ENCODE results near the gene FOXD4L1.
"Not testable (repeated sequence)": the region's sequence is repeated elsewhere in the genome, so short reads cannot be mapped to it uniquely, and the experiment has no call there.

The FOXD4L1 gene

DNA sequence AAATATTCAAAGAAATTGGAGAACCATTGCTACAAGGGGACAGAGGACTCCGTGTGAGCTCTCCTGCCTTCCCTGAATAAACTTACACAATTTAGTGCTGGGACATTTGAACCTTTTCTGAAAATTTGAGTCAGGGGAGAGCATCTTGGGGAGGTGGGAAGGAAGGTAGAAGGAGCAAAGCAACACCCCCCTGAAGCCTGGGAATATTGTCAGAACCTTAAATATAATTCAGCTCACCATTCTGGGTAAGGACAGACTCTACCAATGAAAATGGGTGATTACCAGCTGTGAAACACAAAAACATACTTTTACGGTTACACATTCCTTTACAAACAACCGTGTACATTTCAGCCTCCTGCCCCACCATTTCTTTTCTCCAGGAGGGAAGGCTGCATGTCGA lies at the start of gene FOXD4L1:
FOXD4L1 (plus strand) TSS at position 301 of the 400 bp plus-strand sequence. CDS start 592 bp downstream, outside the sequence.
- not testable (repeated sequence) for DNase-seq (ENCODE audit: low read depth in 2 of 2)

DNA sequence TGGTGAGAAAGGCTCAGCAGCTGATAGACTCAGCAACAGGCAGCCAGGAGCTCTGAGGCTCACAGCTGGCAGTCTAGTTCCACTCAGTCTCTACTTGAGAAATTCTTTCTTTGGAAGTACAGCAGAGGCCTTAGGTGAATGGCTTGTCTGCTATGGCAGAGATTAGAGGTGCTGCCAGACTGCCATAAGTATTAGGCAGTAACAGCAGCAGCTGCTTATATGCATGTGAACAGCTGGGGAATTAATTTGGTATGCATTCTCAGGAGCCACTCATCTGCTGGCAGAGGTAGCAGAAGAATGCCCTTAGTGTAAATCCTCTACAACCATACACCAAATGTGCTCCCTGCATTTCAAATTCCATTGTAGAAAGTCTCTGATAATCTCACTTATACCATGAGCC lies 32.7 kb upstream of the FOXD4L1 start:
- not testable (repeated sequence) for DNase-seq (ENCODE audit: low read depth in 2 of 2)

DNA sequence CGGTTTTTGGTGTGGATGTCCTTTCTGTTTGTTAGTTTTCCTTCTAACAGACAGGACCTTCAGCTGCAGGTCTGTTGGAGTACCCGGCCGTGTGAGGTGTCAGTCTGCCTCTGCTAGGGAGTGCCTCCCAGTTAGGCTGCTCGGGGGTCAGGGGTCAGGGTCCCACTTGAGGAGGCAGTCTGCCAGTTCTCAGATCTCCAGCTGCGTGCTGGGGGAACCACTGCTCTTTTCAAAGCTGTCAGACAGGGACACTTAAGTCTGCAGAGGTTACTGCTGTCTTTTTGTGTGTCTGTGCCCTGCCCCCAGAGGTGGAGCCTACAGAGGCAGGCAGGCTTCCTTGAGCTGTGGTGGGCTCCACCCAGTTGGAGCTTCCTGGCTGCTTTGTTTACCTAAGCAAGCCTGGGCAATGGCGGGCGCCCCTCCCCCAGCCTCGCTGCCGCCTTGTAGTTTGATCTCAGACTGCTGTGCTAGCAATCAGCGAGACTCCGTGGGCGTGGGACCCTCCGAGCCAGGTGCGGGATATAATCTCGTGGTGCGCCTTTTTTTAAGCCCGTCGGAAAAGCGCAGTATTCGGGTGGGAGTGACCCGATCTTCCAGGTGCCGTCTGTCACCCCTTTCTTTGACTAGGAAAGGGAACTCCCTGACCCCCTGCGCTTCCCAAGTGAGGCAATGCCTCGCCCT lies 21.6 kb upstream of the FOXD4L1 start:
- not testable (repeated sequence) for DNase-seq (ENCODE audit: low read depth in 2 of 2)

DNA sequence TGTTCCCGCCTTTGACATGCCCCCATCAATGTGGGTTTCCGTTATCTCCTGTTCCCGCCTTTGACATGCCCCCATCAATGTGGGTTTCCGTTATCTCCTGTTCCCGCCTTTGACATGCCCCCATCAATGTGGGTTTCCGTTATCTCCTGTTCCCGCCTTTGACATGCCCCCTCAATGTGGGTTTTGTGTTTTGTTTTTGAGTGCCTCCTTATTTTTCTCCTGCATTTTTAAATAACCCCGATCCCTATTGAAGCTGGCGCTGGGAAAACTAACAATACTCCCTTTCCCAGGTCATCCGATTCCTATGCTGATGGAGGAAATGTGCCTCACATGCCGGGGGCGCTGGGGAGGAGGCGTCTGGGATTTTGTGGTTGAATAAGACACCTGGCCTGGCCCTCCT lies 1.9 kb upstream of the FOXD4L1 start:
- not testable (repeated sequence) for DNase-seq (ENCODE audit: low read depth in 2 of 2)

DNA sequence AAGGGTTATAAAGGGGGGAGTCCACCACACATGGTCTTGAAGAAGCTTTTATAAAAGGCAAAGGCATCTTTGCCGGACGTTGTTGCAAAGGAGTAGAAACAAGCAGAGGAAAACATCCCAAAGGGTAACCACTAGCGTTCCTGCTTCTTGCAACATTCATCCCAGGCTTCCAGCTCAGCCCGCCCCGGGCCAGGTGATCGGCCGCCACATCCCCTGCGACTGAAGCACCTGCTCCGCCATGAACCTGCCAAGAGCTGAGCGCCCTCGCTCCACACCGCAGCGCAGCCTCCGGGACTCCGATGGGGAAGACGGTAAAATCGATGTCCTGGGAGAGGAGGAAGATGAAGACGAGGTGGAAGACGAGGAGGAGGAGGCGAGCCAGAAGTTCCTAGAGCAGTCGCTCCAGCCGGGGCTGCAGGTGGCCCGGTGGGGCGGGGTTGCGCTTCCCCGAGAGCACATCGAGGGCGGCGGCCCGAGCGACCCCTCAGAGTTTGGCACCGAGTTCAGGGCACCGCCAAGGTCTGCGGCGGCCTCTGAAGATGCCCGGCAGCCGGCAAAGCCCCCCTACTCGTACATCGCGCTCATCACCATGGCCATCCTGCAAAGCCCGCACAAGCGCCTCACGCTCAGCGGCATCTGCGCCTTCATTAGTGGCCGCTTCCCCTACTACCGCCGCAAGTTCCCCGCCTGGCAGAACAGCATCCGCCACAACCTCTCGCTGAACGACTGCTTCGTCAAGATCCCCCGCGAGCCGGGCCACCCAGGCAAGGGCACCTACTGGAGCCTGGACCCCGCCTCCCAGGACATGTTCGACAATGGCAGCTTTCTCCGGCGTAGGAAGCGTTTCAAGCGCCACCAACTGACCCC lies 787 bp downstream of the FOXD4L1 start:
- DNase-seq (ENCODE audit: low read depth in 2 of 2) = not testable (repeated sequence)

DNA sequence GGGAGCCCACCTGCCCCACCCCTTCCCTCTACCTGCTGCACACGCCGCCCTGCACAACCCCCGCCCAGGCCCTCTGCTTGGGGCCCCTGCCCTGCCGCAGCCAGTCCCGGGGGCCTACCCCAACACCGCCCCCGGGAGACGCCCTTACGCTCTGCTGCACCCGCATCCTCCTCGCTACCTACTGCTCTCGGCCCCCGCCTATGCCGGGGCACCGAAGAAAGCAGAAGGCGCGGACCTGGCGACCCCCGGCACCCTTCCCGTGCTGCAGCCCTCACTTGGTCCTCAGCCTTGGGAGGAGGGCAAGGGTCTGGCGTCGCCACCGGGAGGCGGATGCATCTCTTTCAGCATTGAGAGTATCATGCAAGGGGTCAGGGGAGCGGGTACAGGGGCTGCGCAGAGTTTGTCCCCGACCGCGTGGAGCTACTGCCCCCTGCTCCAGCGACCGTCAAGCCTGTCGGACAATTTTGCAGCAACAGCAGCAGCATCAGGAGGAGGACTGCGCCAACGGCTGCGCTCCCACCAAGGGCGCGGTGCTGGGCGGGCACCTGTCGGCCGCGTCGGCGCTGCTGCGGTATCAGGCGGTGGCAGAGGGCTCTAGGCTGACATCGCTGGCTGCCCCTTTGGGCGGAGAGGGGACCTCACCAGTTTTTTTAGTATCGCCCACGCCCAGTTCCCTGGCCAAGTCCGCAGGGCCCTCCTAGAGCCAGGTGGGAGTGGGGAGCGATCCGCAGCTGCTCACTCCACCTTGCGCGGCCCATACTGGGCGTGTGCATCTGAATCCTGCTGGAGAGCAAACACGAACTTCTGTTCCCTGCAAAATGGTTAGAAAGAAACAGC lies 1.6 kb downstream of the FOXD4L1 start:
- not testable (repeated sequence) for DNase-seq (ENCODE audit: low read depth in 2 of 2)

DNA sequence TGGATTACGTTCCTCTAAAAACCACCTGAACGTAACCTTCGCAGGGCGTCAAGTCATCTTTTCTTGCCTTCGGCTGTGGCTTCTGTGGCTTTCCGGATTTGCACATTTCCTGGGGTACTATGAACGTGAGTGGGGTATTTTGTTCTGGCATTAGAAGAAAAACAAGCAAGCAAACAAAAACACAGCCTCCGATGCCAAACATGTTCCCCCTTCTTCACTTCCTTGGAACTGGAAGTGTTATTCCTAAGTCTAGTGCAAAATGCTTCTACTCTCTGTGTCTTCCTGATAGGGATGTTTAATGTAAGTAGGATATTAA lies 2.2 kb downstream of the FOXD4L1 start:
- DNase-seq (ENCODE audit: low read depth in 2 of 2) = not testable (repeated sequence)

DNA sequence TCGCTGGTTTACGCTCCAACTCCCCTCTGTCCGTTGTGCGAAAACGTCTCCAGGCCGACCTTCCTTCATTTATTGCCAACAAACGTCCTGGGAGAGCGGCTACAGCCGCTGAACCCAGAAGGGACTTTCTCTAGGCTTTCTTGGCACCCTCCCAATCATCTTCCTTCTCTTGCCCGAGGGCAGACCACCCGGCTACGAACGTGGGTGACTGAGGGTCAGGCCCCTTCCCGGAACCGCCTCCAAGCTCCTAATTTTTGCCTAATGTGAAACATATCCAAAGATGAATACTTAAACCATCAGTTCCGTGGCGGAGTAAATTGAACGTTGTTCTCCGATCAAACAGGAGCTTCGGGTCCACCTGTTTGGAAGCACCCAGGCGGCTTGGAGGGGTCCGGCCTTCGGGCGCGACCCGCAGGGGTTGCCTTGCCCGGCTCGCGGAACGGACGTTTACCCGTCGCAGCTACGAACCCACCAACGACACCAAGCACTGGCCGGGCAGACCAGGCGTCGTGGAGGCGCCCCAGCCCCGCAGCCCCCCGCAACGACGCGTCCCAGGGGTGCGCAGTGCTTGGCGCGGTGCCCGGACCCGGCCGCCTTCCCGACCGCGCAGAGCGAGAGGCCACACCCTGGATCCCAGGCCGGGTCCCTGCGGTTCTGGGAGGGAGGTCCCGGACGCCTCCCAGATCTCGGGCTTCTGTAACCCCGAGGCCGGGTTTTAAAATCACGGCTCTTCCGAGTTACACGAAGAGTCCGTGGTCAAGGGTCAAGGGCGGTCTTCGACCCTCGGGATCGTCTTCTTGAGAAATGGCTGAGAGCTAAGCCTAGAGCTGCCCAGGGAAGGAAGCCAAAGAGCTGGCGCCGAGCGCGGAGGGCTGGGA lies 4.0 kb downstream of the FOXD4L1 start:
- DNase-seq (ENCODE audit: low read depth in 2 of 2) = not testable (repeated sequence)

DNA sequence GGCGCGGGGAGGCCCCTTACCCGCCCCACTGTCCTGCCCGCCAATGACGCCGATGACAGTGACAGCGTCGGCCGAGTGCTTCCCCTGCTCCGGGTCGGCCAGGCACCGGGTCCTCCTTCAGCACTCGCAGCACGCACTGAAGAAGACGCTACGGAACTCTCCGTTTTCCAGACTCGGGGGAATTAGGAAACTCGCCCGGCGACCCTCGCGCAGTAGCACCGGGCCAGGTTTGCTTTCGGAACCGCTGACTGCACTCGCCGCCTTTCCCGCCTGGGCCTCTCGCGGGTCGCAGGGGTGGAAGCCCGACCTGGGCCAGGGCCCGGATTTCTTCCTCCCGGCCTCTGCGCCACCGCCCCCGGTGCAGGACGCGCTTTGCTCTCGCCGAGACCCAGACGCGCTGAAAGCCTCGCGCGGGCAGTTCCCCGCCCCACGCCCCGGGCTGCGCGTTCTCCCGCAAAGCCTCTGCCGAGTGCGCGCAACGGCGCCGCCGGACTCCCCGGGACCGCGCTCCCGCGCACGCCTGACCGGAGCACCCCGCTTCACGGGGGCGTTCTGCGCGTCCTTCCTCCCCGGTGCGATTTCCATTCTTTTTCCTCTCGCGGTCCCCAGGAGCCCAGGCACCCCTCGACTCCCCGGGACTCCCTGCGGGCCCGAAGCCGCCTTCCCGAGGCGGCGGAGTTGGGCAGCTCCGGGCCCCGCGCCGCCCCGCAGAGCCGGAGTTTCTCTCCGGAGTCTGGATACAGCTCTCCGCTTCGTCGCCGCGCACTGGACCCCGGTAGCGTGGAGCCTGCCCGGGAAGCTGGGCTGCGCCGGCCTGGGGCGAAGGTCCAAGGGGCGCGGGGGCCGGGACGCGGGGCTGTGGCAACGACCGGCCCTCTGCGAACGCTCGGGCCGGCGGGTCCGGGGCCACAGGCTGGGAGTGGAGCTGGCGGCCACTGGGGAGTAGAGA lies 4.9 kb downstream of the FOXD4L1 start:
- not testable (repeated sequence) for DNase-seq (ENCODE audit: low read depth in 2 of 2)

DNA sequence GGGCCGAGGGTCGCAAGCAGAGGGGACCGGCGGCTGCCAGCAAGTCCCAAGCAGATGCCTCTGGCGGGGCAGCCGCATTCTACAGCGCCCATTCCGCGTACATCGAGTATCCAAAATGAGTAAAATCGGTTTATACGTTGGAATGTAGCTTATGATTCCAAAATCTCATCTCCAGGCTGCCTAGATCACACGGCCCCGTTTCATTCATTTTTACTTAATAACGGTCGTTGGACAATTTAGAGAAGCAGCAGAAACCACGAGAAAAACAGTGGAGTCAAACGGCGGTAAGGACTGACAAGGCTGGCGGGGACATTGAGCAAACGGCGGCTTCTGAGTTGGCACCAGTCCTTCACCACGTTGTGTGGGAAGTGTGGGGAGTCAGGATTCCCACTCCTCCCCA lies 5.6 kb downstream of the FOXD4L1 start:
- DNase-seq (ENCODE audit: low read depth in 2 of 2) = not testable (repeated sequence)

DNA sequence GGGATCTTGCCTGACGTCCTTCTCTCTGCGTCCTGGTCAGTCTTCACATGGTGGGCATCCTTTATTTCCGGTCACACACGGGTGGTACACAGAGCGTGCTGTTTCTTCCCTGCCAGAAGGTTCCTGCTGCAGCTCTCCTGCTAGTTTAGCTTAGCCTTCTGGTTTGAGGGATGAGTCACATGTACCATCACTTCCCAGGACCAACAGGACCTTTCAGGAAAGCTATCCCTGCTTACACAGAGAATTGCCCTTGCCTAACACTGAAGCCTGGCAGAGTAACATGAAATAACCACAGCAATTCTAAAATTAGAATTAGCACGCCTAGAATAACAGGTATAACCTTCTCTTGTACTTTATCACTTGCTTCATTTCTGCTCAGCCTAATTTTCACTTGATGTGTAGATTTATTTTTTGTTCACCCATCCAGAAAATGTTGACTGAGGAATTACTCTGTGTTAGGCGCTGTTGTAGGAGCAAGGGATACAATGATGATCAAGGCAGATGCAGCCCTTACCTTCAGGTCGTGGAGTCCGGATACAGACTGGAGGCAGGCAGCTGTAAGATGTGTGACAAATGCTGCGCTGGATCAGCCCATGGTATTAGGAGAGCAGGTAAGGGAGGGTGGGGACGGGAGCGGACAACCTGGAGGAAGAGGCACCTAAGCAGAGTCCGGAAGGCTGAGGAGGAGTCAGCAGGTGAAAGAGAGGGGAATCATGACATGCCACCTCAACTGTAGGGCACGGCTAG lies 9.1 kb downstream of the FOXD4L1 start:
- DNase-seq (ENCODE audit: low read depth in 2 of 2) = not testable (repeated sequence)

DNA sequence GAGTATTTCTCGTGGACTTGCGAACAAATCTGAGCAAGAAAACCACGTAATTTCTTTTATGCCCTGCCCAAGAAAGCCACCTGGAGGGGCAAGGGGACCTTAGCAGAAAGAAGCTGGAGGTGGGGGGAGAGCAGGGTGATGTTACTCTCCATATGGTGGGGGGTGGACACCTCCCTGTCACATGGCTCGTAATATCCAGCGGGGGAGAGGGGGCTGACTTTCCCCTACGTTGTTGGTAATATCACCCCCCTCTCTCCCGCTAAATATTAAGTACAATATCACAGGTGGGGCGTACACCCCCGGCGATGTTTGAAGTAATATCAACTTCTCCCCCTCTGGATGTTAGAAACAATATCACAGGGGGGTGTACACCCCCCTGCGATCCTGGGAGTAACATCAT lies 9.7 kb downstream of the FOXD4L1 start:
- DNase-seq (ENCODE audit: low read depth in 2 of 2) = not testable (repeated sequence)

DNA sequence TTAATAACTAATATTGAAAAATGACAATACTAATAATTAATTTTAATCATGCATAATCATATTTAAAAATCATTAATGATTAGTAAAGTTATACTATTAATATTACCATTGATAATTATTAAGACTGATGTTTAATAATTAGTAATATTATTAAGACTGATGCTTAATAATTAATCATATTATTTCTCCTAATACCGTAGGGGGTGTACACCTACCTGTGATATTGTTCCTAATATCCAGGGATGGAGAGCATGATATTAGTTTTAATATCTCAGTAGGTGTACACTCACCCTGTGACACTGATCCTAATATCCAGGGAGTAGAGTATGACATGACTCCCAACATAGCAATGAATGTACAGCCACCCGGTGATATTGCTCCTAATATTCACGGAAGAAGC lies 12.4 kb downstream of the FOXD4L1 start:
- DNase-seq (ENCODE audit: low read depth in 2 of 2) = not testable (repeated sequence)

DNA sequence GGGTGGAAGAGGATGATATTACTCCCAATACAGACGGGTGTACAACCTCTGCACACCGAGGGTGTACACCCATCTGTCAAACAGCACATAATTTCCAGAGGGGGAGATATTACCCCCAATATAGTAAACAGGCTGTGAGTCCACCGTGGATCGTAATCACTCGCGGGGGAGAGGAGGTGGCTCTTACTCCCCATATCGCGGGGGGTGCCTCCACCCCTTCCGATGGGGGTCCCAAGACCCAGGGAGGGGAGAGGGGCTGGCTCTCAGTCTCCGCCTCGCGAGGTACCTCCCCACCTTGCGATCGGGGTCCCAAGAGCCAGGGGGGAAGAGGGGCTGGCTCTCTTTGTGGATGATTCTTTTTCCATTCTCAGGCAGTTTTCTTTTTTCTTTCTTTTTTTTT lies 13.4 kb downstream of the FOXD4L1 start:
- DNase-seq (ENCODE audit: low read depth in 2 of 2) = not testable (repeated sequence)

DNA sequence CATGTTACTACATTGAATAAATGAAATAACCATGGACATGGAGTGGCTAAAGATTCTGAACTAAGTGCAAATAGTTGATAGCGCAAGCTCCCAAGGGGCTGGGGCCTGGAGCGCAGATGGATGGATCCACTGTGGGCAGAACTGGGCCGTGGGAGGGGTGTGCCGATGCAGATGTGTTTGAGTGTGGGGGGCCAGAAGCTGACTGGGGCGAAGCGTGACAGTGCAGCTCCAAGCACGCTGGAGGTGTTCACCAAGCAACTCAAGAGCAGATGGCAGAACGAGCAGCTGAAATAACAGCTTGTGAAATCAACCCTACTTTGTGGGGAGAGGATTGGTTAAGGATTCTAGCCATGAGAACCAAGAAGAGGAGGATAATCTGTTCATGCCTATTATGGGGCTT lies 17.0 kb downstream of the FOXD4L1 start:
- not testable (repeated sequence) for DNase-seq (ENCODE audit: low read depth in 2 of 2)

DNA sequence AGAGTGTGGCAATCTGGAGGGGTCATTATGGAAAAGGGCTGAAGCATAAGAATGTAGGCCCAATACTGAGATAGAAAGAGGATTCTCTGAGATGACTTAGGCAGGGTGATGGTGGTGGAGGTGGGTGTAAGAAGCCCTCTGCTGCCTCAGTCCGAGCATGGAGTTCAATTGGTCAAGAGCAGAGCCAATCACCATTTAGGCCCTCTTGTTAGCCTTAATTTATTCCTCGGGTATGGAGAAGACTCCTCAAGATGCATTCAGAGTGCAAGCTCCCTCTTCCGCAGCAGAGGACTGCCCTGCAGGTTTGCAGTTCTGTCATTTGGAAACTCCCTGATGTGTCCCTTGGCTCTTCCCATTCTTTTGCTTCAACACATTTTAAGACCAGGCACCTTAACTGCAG lies 17.5 kb downstream of the FOXD4L1 start:
- DNase-seq (ENCODE audit: low read depth in 2 of 2) = not testable (repeated sequence)

DNA sequence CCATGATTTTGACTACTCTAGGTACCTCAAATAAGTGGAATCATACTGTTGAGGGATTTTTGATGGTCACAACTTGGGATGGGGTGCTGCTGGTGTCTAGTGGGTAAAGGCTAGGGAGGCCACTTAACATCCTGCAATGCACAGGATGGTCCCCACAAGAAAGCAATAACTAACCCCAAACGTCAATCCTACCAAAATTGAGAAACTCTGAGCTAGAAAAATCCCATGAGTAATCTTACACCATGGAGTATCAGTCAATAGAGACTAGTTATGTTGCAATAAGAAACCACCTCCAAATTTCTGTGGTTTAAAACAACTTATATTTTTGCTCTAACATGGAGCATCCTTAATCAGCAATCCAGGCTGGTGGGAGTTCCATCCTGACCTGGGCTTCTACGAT lies 18.6 kb downstream of the FOXD4L1 start:
- DNase-seq (ENCODE audit: low read depth in 2 of 2) = not testable (repeated sequence)

DNA sequence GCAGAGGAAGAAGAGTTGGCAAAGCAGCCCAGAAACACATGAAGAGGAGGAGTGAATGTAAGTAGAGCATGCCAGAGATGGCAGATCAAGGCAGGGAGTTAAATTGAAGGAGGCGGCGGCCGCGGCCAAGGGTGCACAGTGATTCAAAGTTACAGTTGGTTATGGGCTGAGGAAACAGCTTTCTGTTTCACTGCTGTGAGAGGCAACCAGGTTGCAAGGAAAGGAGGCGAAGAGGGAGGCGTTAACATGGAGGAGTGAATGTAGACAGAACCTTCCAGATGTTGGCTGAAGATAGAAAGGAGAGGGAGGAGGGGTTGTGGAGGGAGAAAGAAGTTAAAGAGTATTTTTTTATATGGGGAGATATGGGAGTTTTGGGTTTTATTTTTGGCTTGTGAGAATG lies 22.4 kb downstream of the FOXD4L1 start:
- DNase-seq (ENCODE audit: low read depth in 2 of 2) = not testable (repeated sequence)

DNA sequence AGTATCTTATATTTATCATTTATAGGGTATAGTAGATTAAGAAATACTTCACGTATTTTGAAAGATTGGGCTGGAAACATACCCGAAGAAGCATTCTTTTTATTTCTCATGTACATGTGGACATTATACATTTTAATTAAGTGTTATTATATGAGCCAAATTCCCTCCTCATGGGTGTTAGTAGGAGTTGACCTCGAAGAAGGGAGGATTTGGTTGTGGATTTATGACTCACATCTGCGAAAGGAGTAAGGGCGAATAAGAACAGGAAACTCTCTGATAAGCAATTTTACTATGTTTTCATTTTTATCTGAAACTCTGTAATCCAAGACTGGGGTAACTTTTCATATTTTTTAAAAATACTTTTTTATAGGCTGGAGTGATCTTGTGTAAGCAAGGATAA lies 23.0 kb downstream of the FOXD4L1 start:
- DNase-seq (ENCODE audit: low read depth in 2 of 2) = not testable (repeated sequence)
